HG02840 (cell line): Measurements from ENCODE around the gene STPG3.
"Not testable (repeated sequence)": the region's sequence is repeated elsewhere in the genome, so short reads cannot be mapped to it uniquely, and the experiment has no call there.

Source experiments
- ATAC-seq: cut with Tn5 transposase; IDR thresholded peaks from one replicate; pipeline ENCODE4 v1.9.1; 2021; ENCODE audit warnings: mild to moderate bottlenecking, moderate library complexity, moderate number of reproducible peaks; ENCODE audit not compliant: unreplicated experiment, low FRiP score

The STPG3 gene

GRCh38 chr9:137232510-137232909, 18.6 kb upstream of the STPG3 start:
- no peak for ATAC-seq

- no peak for ATAC-seq
Observed at GRCh38 chr9:137233143-137233980, 17.7 kb upstream of the STPG3 start.

DNA sequence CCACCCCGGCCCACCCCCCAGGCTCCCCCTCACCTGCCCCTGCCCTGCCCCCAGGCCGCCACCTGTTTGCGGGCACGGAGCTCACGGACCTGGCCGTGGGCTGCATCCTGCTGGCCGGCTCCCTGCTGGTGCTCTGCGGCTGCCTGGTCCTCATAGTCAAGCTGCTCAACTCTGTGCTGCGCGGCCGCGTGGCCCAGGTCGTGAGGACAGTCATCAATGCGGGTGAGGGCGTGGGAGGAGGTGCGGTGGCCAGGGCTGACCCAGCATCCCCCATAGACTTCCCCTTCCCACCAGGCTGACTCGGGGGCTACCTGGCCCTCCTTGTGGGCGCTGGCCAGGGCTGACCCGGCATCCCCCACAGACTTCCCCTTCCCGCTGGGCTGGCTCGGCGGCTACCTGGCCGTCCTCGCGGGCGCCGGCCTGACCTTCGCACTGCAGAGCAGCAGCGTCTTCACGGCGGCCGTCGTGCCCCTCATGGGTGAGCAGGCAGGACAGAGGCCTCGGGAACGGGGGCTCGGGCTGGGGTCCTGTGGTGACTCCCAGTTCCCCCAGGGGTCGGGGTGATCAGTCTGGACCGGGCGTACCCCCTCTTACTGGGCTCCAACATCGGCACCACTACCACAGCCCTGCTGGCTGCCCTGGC, 16.9 kb upstream of the STPG3 start:
- no peak for ATAC-seq

- no peak for ATAC-seq
Observed at GRCh38 chr9:137234758-137235423, 16.2 kb upstream of the STPG3 start.

DNA sequence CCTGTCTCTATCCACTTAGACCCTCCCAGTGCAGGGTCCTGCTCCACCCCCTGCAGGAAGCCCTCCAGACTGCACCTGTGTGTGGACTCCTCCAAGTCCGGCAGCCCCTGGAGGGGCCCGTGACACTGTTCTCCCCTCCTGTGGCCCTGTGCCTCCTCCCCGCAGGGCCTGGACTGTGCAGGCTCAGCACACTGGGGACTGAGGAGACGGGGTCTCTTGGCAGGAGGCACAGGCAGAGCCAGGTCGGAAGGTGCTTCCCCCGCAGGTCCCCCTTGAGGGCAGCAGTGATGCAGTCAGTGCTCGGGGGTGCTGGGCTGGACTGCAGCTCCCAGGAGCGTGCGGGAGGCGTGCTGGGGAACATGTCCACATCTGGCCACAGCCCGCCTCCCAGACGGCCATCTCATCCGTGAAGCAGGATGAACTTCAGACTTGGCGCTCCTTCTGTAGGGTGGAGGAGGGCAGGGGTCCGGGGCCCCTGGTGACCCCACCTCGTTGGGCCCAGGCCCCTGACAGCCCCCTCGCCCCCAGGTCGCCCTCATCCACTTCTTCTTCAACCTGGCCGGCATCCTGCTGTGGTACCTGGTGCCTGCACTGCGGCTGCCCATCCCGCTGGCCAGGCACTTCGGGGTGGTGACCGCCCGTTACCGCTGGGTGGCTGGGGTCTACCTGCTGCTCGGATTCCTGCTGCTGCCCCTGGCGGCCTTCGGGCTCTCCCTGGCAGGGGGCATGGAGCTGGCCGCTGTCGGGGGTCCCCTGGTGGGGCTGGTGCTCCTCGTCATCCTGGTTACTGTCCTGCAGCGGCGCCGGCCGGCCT, 15.5 kb upstream of the STPG3 start:
- no peak for ATAC-seq

DNA sequence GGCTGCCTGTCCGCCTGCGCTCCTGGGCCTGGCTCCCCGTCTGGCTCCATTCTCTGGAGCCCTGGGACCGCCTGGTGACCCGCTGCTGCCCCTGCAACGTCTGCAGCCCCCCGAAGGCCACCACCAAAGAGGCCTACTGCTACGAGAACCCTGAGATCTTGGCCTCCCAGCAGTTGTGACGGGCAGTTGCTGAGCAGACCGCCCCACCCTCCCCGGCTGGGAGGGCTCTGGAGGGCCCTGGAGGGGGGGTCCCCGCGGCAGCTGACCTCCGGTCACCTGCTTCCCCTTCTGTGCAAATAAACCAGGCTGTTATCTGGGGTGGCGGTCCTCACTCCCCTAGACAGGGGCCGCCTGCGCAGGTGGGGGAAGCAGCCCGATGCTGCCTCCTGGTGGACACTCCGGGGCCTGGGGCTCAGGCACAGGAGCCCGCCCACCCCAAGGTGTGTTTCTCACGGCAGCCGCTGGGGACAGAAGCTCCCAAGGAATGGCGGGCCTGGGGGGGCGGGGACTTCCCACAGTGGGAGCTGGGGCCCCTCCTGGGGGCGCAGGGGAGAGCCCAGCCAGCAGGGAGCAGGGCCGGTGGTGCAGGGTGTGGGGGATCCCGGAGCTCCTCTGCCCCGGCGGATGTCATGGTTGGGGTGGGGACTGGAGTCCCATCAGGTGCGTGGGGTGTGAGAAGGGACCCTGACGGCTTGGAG, 14.7 kb upstream of the STPG3 start:
- no peak for ATAC-seq

- no peak for ATAC-seq
Observed at GRCh38 chr9:137236936-137237421, 14.1 kb upstream of the STPG3 start.

GRCh38 chr9:137237759-137238726, 13.0 kb upstream of the STPG3 start:
- ATAC-seq: no peak

GRCh38 chr9:137239541-137240200, 11.4 kb upstream of the STPG3 start:
- ATAC-seq: not testable (repeated sequence)

- ATAC-seq: peak; percentile 25
Observed at GRCh38 chr9:137240318-137240840, 10.7 kb upstream of the STPG3 start.

- ATAC-seq: peak; percentile 72
Observed at GRCh38 chr9:137240841-137241489, 10.1 kb upstream of the STPG3 start, which contains the start of gene TUBB4B. TSS of gene TUBB4B (plus strand) at chr9:137241287. CDS start at chr9:137241361, 74 bp downstream.

DNA sequence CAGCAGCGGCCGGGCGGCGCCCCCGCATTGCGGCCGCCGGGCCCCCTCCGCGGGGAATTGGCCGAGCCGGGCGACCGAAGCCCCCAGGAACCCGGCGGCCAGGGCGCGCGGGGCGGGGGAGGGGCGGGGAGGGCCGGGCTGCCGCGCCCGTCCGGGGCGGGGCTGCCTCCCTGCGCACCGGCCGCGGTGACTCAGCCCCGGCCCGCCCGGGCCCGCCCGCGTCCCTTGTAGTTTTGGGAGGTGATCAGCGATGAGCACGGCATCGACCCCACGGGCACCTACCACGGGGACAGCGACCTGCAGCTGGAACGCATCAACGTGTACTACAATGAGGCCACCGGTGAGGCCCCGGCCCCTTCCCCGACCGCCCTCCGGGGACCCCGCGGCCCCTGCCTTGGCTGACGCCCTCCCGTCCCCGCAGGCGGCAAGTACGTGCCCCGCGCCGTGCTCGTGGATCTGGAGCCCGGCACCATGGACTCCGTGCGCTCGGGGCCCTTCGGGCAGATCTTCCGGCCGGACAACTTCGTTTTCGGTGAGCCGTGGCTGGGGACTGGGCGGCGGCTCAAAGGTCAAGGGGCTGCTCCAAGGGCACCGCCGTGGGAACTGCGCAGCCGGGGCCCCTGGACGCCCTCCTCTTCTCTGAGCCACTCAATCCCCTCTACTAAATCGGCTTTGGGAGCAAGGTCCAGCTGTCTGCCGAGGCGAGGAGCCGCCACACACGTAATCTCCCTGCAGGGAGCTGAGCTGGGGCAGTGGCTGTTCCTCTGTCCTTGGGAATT, 9.4 kb upstream of the STPG3 start:
- no peak for ATAC-seq

GRCh38 chr9:137242269-137243203, 8.6 kb upstream of the STPG3 start:
- no peak for ATAC-seq

DNA sequence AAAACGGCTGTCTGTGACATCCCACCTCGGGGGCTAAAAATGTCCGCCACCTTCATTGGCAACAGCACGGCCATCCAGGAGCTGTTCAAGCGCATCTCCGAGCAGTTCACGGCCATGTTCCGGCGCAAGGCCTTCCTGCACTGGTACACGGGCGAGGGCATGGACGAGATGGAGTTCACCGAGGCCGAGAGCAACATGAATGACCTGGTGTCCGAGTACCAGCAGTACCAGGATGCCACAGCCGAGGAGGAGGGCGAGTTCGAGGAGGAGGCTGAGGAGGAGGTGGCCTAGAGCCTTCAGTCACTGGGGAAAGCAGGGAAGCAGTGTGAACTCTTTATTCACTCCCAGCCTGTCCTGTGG, 7.8 kb upstream of the STPG3 start:
- not testable (repeated sequence) for ATAC-seq

DNA sequence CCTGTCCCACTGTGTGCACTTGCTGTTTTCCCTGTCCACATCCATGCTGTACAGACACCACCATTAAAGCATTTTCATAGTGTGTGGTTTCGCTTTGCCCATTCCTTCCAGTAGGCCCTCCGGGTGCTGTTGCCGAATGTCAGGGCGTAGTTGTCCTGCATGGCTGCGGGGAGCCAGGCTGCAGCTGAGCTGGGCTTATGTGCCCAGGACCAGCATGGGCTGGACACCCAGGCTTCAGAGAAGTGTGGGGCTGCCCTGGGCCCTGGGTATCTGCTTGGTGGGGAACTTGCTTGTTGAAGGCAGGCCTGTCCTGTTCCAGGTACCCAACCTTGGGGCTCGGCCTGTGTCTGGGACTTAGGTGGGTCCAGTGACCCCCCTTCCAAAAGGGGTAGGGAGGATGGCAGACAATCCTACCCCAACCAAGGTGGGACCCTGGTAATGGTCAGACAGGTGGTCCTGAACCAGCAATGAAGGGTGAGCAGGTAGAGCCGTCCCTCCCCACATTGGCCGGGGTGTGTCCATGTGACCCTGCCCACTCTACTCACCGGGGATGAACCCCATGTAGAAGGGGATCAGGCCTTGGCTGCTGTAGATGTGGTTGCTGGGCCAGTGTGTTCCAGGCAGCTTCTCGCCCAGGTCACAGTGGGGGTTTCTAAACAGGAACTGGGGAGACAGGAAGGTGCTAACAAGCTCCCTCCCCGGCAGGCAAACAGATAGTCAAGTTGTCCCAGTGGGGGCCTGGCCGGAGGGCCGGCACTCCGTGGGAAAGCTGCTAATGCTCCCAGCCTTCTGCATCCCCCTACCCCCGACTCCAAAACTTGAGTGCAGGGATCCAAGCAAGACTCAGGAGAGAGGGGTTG, 7.2 kb upstream of the STPG3 start:
- no peak for ATAC-seq
